Prostate gland (tissue), 2 donors: ENCODE measurements around the gene FAM83G. TPM values are rescaled to one million over a fixed set of nuclear protein-coding genes. Genes with fewer than 3 reads are reported as not detected.

Source experiments
- DNase-seq: peaks from one replicate; pipeline ENCODE4 v3.0.0-alpha.2; 2019; ENCODE audit warnings: low spot score
- H3K27ac ChIP-seq, 2 donors: fragments of 200-600 bp; sonication (generic); 2 replicates each; pipeline ENCODE4 v1.5.1; 2017 to 2019
- H3K27me3 ChIP-seq: fragments of 200-600 bp; sonication (generic); replicated peaks from 2 replicates; pipeline ENCODE4 v1.5.1; 2019; ENCODE audit not compliant: insufficient read depth
- H3K36me3 ChIP-seq, 2 donors: fragments of 200-600 bp; sonication (generic); 1 replicate in 1 of 2; 2 replicates in 1 of 2; pipeline versions ENCODE4 v1.5.1 to v1.8.1; 2017 to 2019
- H3K4me1 ChIP-seq: fragments of 200-600 bp; sonication (generic); replicated peaks from 2 replicates; pipeline ENCODE4 v1.5.1; 2019
- H3K4me3 ChIP-seq, 2 donors: fragments of 200-600 bp; sonication (generic); 2 replicates each; pipeline ENCODE4 v1.5.1; 2017 to 2019
- H3K9me3 ChIP-seq: fragments of 200-600 bp; sonication (generic); 2 replicates; pipeline ENCODE4 v1.5.1; 2017
- POLR2A ChIP-seq: fragments of 450-650 bp; IDR thresholded peaks from one replicate; pipeline ENCODE4 v1.6.1; 2016; ENCODE audit warnings: antibody characterized with exemption, mild to moderate bottlenecking
- POLR2AphosphoS5 ChIP-seq: sonication (generic); formaldehyde crosslinking; IDR thresholded peaks from one replicate; pipeline ENCODE4 v1.6.1; 2017; ENCODE audit warnings: antibody characterized with exemption
- WGBS: methylation state at CpG from one replicate; pipeline ENCODE4 v1.1.5; 2018; 5-methylcytosine and 5-hydroxymethylcytosine counted together
- intact Hi-C: fragments of 100-400 bp; cut with DNase I; formaldehyde crosslinking; loops from one replicate; pipeline ENCODE4 v1.14.2; 2022
- total RNA-seq, 2 donors: library from RNA; depleted of rRNA; stranded (reverse); fragments of >200 nt; gene quantifications; one replicate each; pipeline ENCODE4 v1.1.0, GENCODE V29; 2016
- TF ChIP-seq, protein P1 (sequence below), 4 experiments: fragments of 200-600 bp in 2 of 4; fragments of 450-650 bp in 2 of 4; sonication (generic) in 2 of 4; IDR thresholded peaks; 1 replicate in 3 of 4; 2 replicates in 1 of 4; pipeline ENCODE4 v1.5.1; 2016 to 2019; ENCODE audit warnings: antibody characterized with exemption in 4 of 4, mild to moderate bottlenecking in 2 of 4, moderate library complexity in 2 of 4

The FAM83G gene
- total RNA-seq, 2 donors from 2014 or later, result 7.3 to 9.5 TPM

DNA sequence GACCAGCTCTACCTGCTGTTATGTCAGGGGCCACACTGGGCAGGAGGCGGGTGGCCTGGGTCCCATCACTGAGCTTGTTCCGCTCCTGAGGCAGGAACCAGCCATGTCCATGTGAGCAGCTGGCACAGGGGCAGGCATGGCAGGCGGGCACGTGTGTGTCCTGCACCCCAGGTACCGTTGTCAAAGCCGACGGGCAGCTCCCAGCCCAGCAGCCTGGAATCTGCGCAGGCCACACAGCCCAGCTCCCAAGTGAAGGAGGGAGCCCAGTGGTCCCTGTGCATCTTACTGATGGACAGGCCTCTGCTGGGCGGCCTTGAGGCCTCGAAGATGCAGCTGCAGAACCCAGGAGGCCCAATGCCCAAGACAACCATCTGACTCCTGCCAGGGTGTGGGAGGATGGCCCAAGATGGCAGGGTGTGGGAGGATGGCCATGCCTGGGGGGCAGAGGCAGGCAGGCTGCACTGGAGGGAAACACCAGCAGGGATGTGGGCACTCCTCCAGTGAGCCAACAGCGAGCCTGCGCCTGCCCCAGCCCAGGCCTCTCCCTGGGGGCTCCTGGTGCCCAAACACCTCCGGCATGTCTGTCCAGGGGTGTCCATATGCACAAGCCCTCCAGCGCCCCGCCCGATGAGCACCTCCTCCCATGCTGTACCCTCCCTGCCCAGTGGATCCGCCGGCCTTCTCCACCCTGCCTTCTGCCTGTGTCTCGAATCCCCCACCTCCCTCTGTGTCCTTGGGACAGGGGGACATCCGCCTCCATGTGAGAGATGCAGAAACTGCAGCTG is 12.8 kb downstream of the FAM83G start:
- no peak for DNase-seq
- no peak overlapping the region for H3K27ac ChIP-seq
- TF ChIP-seq POLR2AphosphoS5 (no peak), POLR2A (no peak)
- TF ChIP-seq, protein P1, sequence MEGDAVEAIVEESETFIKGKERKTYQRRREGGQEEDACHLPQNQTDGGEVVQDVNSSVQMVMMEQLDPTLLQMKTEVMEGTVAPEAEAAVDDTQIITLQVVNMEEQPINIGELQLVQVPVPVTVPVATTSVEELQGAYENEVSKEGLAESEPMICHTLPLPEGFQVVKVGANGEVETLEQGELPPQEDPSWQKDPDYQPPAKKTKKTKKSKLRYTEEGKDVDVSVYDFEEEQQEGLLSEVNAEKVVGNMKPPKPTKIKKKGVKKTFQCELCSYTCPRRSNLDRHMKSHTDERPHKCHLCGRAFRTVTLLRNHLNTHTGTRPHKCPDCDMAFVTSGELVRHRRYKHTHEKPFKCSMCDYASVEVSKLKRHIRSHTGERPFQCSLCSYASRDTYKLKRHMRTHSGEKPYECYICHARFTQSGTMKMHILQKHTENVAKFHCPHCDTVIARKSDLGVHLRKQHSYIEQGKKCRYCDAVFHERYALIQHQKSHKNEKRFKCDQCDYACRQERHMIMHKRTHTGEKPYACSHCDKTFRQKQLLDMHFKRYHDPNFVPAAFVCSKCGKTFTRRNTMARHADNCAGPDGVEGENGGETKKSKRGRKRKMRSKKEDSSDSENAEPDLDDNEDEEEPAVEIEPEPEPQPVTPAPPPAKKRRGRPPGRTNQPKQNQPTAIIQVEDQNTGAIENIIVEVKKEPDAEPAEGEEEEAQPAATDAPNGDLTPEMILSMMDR (IDR thresholded peaks at IDR 0.05), result no peak
- no peaks in the 10 kb centered on the region for H3K4me1 ChIP-seq
- H3K27me3 ChIP-seq, result no peaks in the 10 kb centered on the region
- no peak overlapping the region for H3K4me3 ChIP-seq
- 86% methylated on average over 14 of the region's 20 CpGs for WGBS
- intact Hi-C loops, result no loop called here
- no peaks in the 10 kb centered on the region for H3K36me3 ChIP-seq
- no peaks in the 10 kb centered on the region for H3K9me3 ChIP-seq

- no peak overlapping the region for H3K27ac ChIP-seq
- 66% methylated on average over 6 of the region's 6 CpGs for WGBS
- H3K4me1 ChIP-seq, result no peaks in the 10 kb centered on the region
- TF ChIP-seq, protein P1 (IDR thresholded peaks at IDR 0.05), result no peak
- TF ChIP-seq POLR2AphosphoS5 (no peak), POLR2A (no peak)
- no peak overlapping the region for H3K4me3 ChIP-seq
- DNase-seq, result no peak
- H3K36me3 ChIP-seq, result no peaks in the 10 kb centered on the region
- intact Hi-C loops, result no loop called here
- H3K9me3 ChIP-seq, result no peaks in the 10 kb centered on the region
- no peaks in the 10 kb centered on the region for H3K27me3 ChIP-seq
These were observed 14.2 kb downstream of the FAM83G start for GRCh38 chr17:18990331-18990730.

DNA sequence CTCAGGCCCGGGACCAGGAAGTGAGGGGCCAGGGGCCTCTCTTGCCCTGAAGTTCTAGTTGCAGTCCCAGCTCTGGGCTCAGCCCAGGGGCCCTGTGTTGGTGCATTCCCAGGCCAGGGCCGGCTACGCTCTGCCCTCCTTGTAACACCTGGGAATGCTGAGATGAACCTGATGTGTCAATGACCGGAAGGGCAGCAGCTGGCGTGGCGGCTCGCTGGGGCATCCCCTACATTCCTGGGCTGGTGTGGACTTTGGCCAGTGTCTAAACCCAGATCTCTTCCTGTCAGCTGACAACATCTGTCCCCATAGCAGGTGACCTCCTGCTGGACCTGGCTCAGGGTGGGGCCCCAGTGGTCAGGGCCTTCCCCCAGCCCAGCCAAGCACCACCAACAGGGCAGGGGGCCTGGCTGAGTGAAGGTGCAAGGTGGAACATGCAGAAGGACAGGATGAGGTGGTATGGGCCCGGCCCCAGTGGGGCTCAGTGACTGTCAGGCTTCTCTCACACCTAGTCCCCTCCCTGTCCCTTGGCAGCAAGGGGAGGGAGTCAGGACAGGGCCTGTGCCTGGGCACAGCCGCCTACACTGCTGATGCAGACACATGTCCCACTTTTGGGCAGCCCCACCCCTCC is 15.9 kb downstream of the FAM83G start:
- no peaks in the 10 kb centered on the region for H3K27me3 ChIP-seq
- 98% methylated on average over 7 of the region's 9 CpGs for WGBS
- no peak overlapping the region for H3K4me3 ChIP-seq
- no peaks in the 10 kb centered on the region for H3K9me3 ChIP-seq
- H3K4me1 ChIP-seq, result no peaks in the 10 kb centered on the region
- intact Hi-C loops, result no loop called here
- DNase-seq, result no peak
- H3K36me3 ChIP-seq, result no peaks in the 10 kb centered on the region
- H3K27ac ChIP-seq, result no peak overlapping the region
- TF ChIP-seq, protein P1 (IDR thresholded peaks at IDR 0.05), result no peak

DNA sequence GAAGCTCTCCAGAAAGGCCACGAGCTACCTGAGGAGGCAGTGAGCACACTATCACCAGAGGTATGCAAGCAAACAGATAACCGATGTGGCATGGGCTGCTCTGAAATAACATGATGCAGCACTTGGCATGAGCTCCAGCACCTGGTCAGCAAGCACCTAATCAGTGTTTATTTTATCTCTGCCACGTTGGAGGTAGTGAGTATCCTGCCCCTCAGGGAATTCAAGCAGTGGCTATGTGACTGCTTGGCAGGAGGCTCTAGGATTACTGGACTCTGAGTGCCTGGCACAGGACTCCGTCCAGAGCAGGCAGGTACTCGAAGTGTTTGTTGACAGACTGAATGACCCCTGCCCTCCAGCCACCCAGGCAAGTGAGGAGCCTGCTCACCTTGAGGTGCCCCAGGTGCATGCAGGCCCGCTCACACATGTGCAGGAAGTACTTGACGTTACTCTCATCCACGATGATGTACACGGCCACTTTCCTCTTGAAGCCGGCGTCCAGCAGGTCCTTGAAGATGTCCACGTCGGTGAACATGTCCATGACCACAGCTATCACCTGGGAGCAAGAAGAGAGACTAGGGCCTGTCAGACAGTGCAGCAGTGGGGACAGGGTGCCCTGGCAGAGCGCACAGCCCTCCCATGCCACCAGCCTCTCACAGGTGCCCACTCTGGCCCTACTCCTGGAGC is 16.6 kb downstream of the FAM83G start:
- intact Hi-C loops, result no loop called here
- WGBS, result 75% methylated on average over 14 of the region's 14 CpGs
- Histone ChIP-seq H3K36me3 (no peaks in the 10 kb centered on the region), H3K4me3 (no peak overlapping the region), H3K27me3 (no peaks in the 10 kb centered on the region), H3K9me3 (no peaks in the 10 kb centered on the region), H3K4me1 (no peaks in the 10 kb centered on the region), H3K27ac (no peak overlapping the region)
- DNase-seq, result peak; percentile 61
- TF ChIP-seq POLR2AphosphoS5, result peak; percentile 75
- TF ChIP-seq, protein P1 (IDR thresholded peaks at IDR 0.05), result no peak
